Gastroesophageal sphincter (tissue), 3 donors: ENCODE measurements around the gene TNS3.

Experiments used
- CTCF ChIP-seq, 4 experiments: fragments of 200-600 bp in 2 of 4; fragments of 450-650 bp in 2 of 4; sonication (generic) in 1 of 4; IDR thresholded peaks; one replicate each; pipeline ENCODE4 v1.5.1; 2017 to 2019; ENCODE audit warnings: antibody characterized with exemption in 4 of 4, mild to moderate bottlenecking in 2 of 4, moderate library complexity in 2 of 4
- POLR2A ChIP-seq, 2 donors: fragments of 450-650 bp; IDR thresholded peaks; one replicate each; pipeline ENCODE4 v1.6.1; 2017; ENCODE audit warnings: antibody characterized with exemption in 2 of 2, mild to moderate bottlenecking in 2 of 2, moderate library complexity in 1 of 2

DNA sequence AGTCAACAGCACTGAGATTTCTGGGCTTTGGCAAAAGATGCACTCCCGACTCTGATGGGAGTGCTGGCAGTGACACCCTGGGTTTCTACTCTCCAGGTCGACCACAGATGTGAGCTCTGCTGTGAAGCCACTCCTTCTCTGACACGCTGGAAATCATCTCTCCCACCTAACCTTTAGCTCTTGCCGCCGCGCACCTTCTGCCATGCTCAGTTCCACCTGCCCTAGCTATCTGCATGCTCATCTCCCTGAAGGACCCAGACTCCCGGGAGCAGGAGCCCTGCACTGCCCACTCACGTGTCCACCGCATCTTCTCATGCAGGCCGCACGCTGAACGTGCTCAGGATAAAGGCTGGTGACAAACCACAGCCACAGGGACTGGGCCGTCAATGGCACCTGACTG is 174.8 kb downstream of the TNS3 start:
- TF ChIP-seq CTCF (IDR thresholded peaks at IDR 0.05) (no peak), POLR2A (IDR thresholded peaks at IDR 0.05) (no peak)
